HCT116 (cell line): Measurements from ENCODE around the gene AKAP5. TPM values are rescaled to one million over a fixed set of nuclear protein-coding genes. Genes with fewer than 3 reads are reported as not detected.

Experiments
- ATAC-seq: fragments of 200-7000 bp; cut with Tn5 transposase; 2 replicates; pipeline ENCODE4 v1.9.1; 2020; ENCODE audit warnings: mild to moderate bottlenecking, moderate library complexity
- BruUV-seq: library from RNA; stranded (reverse); fragments of 400-500 nt; replicated peaks from 2 replicates; lab custom pipeline; 2021; lab: Mats Ljungman, UMichigan
- CTCF ChIA-PET: fragments of 300-600 bp; sonication (Branson Sonifier 250); formaldehyde crosslinking; loops from one replicate; lab custom pipeline; 2021; ENCODE audit warnings: antibody characterized with exemption; lab: Charles Lee
- POLR2A ChIA-PET: fragments of 300-600, 350-600 bp; sonication (Branson Sonifier 250); formaldehyde crosslinking; loops from one replicate; lab custom pipeline; 2021; ENCODE audit warnings: antibody characterized with exemption; lab: Charles Lee
- RAD21 ChIA-PET, 2 experiments: fragments of 300-600 bp; sonication (Branson Sonifier 250); formaldehyde crosslinking; loops; one replicate each; lab custom pipeline; 2023; ENCODE audit warnings: low total read pairs in 2 of 2; ENCODE audit not compliant: uncharacterized antibody in 2 of 2, unreplicated experiment in 2 of 2, low non-redundant PET in 1 of 2; lab: Charles Lee
- DNase-seq: peaks from one replicate; pipeline ENCODE4 v3.0.0-alpha.2; 2010; ENCODE audit warnings: low read depth, low spot score
- H2AFZ ChIP-seq: fragments of 200-600 bp; shearing (Covaris generic), sonication (generic); 2 replicates; pipeline ENCODE4 v1.6.1; 2017; ENCODE audit warnings: low read depth, mixed run types, mixed read lengths, antibody characterized with exemption, low read length; ENCODE audit not compliant: poor library complexity, severe bottlenecking
- H3K27ac ChIP-seq: 2 replicates; pipeline ENCODE4 v1.5.1; 2012; ENCODE audit warnings: low read depth, low read length
- H3K27me3 ChIP-seq: fragments of 200-600 bp; sonication (generic); 2 replicates; pipeline ENCODE4 v1.6.1; 2016; ENCODE audit warnings: mixed run types, low read length, mixed read lengths; ENCODE audit not compliant: insufficient read depth
- H3K36me3 ChIP-seq, 2 experiments: fragments of 200-500 bp in 1 of 2; fragments of 200-600 bp in 1 of 2; sonication (Bioruptor generic) in 1 of 2; sonication (generic) in 1 of 2; 2 replicates each; pipeline versions ENCODE4 v1.5.1 to v1.6.1; 2014 to 2016; ENCODE audit warnings: low read length in 2 of 2, inconsistent platforms in 1 of 2, mixed read lengths in 1 of 2, mixed run types in 1 of 2; ENCODE audit not compliant: insufficient read depth in 2 of 2, control insufficient read depth in 1 of 2
- H3K4me1 ChIP-seq, 2 experiments: fragments of 200-600 bp in 1 of 2; sonication (generic) in 1 of 2; 2 replicates each; pipeline versions ENCODE4 v1.5.1 to v1.6.1; 2012 to 2017; ENCODE audit warnings: low read length in 2 of 2, inconsistent platforms in 1 of 2, mild to moderate bottlenecking in 1 of 2, mixed read lengths in 1 of 2, mixed run types in 1 of 2, moderate library complexity in 1 of 2; ENCODE audit not compliant: insufficient read depth in 2 of 2, control insufficient read depth in 1 of 2
- H3K4me2 ChIP-seq: fragments of 200-600 bp; sonication (generic); 2 replicates; pipeline ENCODE4 v1.6.1; 2017; ENCODE audit warnings: mixed run types, low read length, mixed read lengths
- H3K4me3 ChIP-seq, 2 experiments: fragments of 200-600 bp in 1 of 2; sonication (generic) in 1 of 2; replicated peaks in 1 of 2; 2 replicates each; pipeline ENCODE4 v1.5.1; 2011 to 2016; ENCODE audit warnings: low read length in 2 of 2, control low read depth in 1 of 2, low read depth in 1 of 2, mild to moderate bottlenecking in 1 of 2, mixed read lengths in 1 of 2, mixed run types in 1 of 2
- H3K79me2 ChIP-seq: fragments of 200-600 bp; sonication (generic); 2 replicates; pipeline ENCODE4 v1.6.1; 2017; ENCODE audit warnings: mild to moderate bottlenecking, mixed run types, low read length, moderate library complexity, mixed read lengths; ENCODE audit not compliant: insufficient read depth
- H3K9ac ChIP-seq: fragments of 200-600 bp; sonication (generic); 2 replicates; pipeline ENCODE4 v1.6.1; 2016; ENCODE audit warnings: low read length, mixed read lengths
- H3K9me2 ChIP-seq: fragments of 200-600 bp; sonication (generic), shearing (Covaris generic); 2 replicates; pipeline ENCODE4 v1.6.1; 2017; ENCODE audit warnings: mixed run types, mild to moderate bottlenecking, moderate library complexity; ENCODE audit not compliant: insufficient read depth
- H3K9me3 ChIP-seq, 2 experiments: fragments of 200-500 bp in 1 of 2; fragments of 200-600 bp in 1 of 2; sonication (Bioruptor generic) in 1 of 2; sonication (generic) in 1 of 2; 2 replicates each; pipeline ENCODE4 v1.6.1; 2014 to 2017; ENCODE audit warnings: low read length in 2 of 2, mixed read lengths in 2 of 2, inconsistent platforms in 1 of 2, low read depth in 1 of 2, mild to moderate bottlenecking in 1 of 2, mixed run types in 1 of 2, moderate library complexity in 1 of 2; ENCODE audit not compliant: control insufficient read depth in 1 of 2, insufficient read depth in 1 of 2
- H4K20me1 ChIP-seq: fragments of 200-600 bp; sonication (generic), shearing (Covaris generic); 2 replicates; pipeline ENCODE4 v1.6.1; 2017; ENCODE audit warnings: mixed run types, mild to moderate bottlenecking, moderate library complexity; ENCODE audit not compliant: insufficient read depth
- ATF3 ChIP-seq: IDR thresholded peaks from 2 replicates; pipeline ENCODE4 v1.6.1; 2012
- CBX3 ChIP-seq: IDR thresholded peaks from 2 replicates; pipeline ENCODE4 v1.6.1; 2012; ENCODE audit warnings: low read depth
- CEBPB ChIP-seq: IDR thresholded peaks from 2 replicates; pipeline ENCODE4 v1.6.1; 2012; ENCODE audit warnings: low read depth
- CTCF ChIP-seq, 3 experiments: fragments of 200-600 bp in 1 of 3; sonication (generic) in 1 of 3; IDR thresholded peaks in 2 of 3; conservative IDR thresholded peaks in 1 of 3; 2 replicates each; pipeline ENCODE4 v1.5.1; 2012 to 2017; ENCODE audit warnings: low read depth in 2 of 3, low read length in 2 of 3, antibody characterized with exemption in 1 of 3, borderline replicate concordance in 1 of 3, control low read depth in 1 of 3, mild to moderate bottlenecking in 1 of 3, mixed read lengths in 1 of 3, mixed run types in 1 of 3, moderate library complexity in 1 of 3; ENCODE audit not compliant: insufficient read depth in 1 of 3
- EGR1 ChIP-seq: IDR thresholded peaks from 2 replicates; pipeline ENCODE4 v1.6.1; 2012; ENCODE audit warnings: low read depth
- ELF1 ChIP-seq: IDR thresholded peaks from 2 replicates; pipeline ENCODE4 v1.6.1; 2012; ENCODE audit warnings: low read depth, borderline replicate concordance
- EZH2 ChIP-seq: fragments of 200-600 bp; sonication (generic); IDR thresholded peaks from 2 replicates; pipeline ENCODE4 v1.6.1; 2017; ENCODE audit warnings: antibody characterized with exemption, mixed run types
- EZH2phosphoT487 ChIP-seq: fragments of 200-600 bp; IDR thresholded peaks from 2 replicates; pipeline ENCODE4 v1.6.1; 2018; ENCODE audit warnings: antibody characterized with exemption, borderline replicate concordance
- FOSL1 ChIP-seq: IDR thresholded peaks from 2 replicates; pipeline ENCODE4 v1.6.1; 2012; ENCODE audit warnings: low read depth
- MAX ChIP-seq: IDR thresholded peaks from 2 replicates; pipeline ENCODE4 v1.6.1; 2012
- POLR2AphosphoS5 ChIP-seq: IDR thresholded peaks from 2 replicates; pipeline ENCODE4 v1.6.1; 2011; ENCODE audit warnings: mild to moderate bottlenecking, low read depth, low read length, moderate library complexity
- RAD21 ChIP-seq: IDR thresholded peaks from 2 replicates; pipeline ENCODE4 v1.6.1; 2012; ENCODE audit warnings: low read depth, mild to moderate bottlenecking
- SRF ChIP-seq: IDR thresholded peaks from 2 replicates; pipeline ENCODE4 v1.6.1; 2012; ENCODE audit warnings: low read depth
- TCF7L2 ChIP-seq: IDR thresholded peaks from 2 replicates; pipeline ENCODE4 v1.7.0; 2011; ENCODE audit warnings: borderline replicate concordance, inconsistent platforms; ENCODE audit not compliant: insufficient read depth, insufficient read length; ENCODE audit errors: extremely low read depth
- YY1 ChIP-seq: IDR thresholded peaks from 2 replicates; pipeline ENCODE4 v1.6.1; 2011; ENCODE audit warnings: low read length, low read depth, moderate library complexity, mild to moderate bottlenecking; ENCODE audit not compliant: insufficient replicate concordance; ENCODE audit errors: extremely low read depth
- ZBTB33 ChIP-seq: IDR thresholded peaks from 2 replicates; pipeline ENCODE4 v1.6.1; 2011; ENCODE audit warnings: mild to moderate bottlenecking, low read length, moderate library complexity; ENCODE audit not compliant: insufficient replicate concordance; ENCODE audit errors: extremely low read depth
- ZFX ChIP-seq: fragments of 450-650 bp; IDR thresholded peaks from 2 replicates; pipeline ENCODE4 v1.6.1; 2017
- ZNF274 ChIP-seq: fragments of 200-500 bp; sonication (Bioruptor generic); IDR thresholded peaks from 2 replicates; pipeline ENCODE4 v1.6.1; 2014; ENCODE audit warnings: mild to moderate bottlenecking, low read depth, low read length, inconsistent platforms
- intact Hi-C: fragments of 100-400 bp; cut with micrococcal nuclease; formaldehyde crosslinking; loops from 2 replicates; pipeline ENCODE4 v1.10.0; 2022
- total RNA-seq: library from RNA; stranded (reverse); gene quantifications from one replicate; pipeline ENCODE4 v1.2.1, GENCODE V29; 2021; ENCODE audit not compliant: unreplicated experiment

AKAP5 gene
- total RNA-seq, 1 experiment from 2014 or later = 0.54 TPM

GRCh38 chr14:64501411-64502171, 36.3 kb downstream of the AKAP5 start:
- Histone ChIP-seq H3K9ac (peak overlapping the region; percentile 85), H3K4me3 (peak overlapping the region; percentile 74 to 97), H3K4me2 (peak overlapping the region; percentile 89), H3K9me3 (no peaks in the 10 kb centered on the region), H3K79me2 (peaks cover 71% of the 10 kb centered on the region), H3K4me1 (peaks cover 30 to 40% of the 10 kb centered on the region in 2 experiments)
- TF ChIP-seq MAX (no peak), EZH2phosphoT487 (no peak), POLR2AphosphoS5 (no peak), TCF7L2 (no peak), EGR1 (no peak), CBX3 (no peak), ZBTB33 (no peak), ZFX (no peak), YY1 (no peak), EZH2 (no peak), ZNF274 (no peak), ATF3 (no peak), RAD21 (no peak), CEBPB (no peak), ELF1 (no peak), SRF (no peak), FOSL1 (no peak), CTCF (IDR thresholded peaks at IDR 0.05 in 2 of 3, conservative IDR thresholded peaks at IDR 0.05 in 1 of 3; ENCODE audit: borderline replicate concordance in 1 of 3, insufficient read depth in 1 of 3, low read depth in 2 of 3, low read length in 2 of 3) (no peak)
- TF ChIP-seq, all 23 proteins: peak for 0
- CTCF ChIA-PET = interaction anchor here (3.2 kb wide), 1 partner anchor 10 kb away, joined by 9 read pairs; no protein-coding TSS in a partner anchor
- intact Hi-C loops = no loop called here
- TSS peak; percentile 42 for BruUV-seq
- Histone ChIP-seq H3K27ac (peak overlapping the region; percentile 95), H3K36me3 (peaks cover 0 to 5% of the 10 kb centered on the region in 2 experiments; a peak in 1 of 4 replicates), H2AFZ (no peak overlapping the region), H3K9me2 (no peaks in the 10 kb centered on the region), H3K27me3 (no peaks in the 10 kb centered on the region), H4K20me1 (no peaks in the 10 kb centered on the region)
- ATAC-seq = no peak
- no peak for DNase-seq
- POLR2A ChIA-PET = no interaction called here
- RAD21 ChIA-PET = no interaction called here
